ENCODE data around the gene ABI1.

Gene ABI1

GRCh38 chr10:26776258-26776657 lies 84.5 kb downstream of the ABI1 start:
- Histone ChIP-seq H3K79me2 (ENCODE audit: low read length) (peaks cover 96% of the 10 kb centered on the region), H3K27ac (ENCODE audit: low read length) (no peak overlapping the region), H3K9me2 (replicated peaks; ENCODE audit: insufficient read depth, low read length) (no peaks in the 10 kb centered on the region), H3K36me3 (replicated peaks; ENCODE audit: insufficient read depth, low read length) (no peaks in the 10 kb centered on the region), H3K9ac (ENCODE audit: low read length) (no peak overlapping the region), H3K4me1 (ENCODE audit: low read length) (peaks cover 16% of the 10 kb centered on the region), H3K27me3 (replicated peaks; ENCODE audit: insufficient read depth, low read length) (no peaks in the 10 kb centered on the region), H3K9me3 (replicated peaks; ENCODE audit: insufficient read depth, low read length) (no peaks in the 10 kb centered on the region), H3F3A (ENCODE audit: insufficient read depth, low read length) (no peaks in the 10 kb centered on the region), H3K4me2 (ENCODE audit: low read depth, low read length) (no peak overlapping the region), H3K4me3 (ENCODE audit: low read length) (no peak overlapping the region), H4K20me1 (ENCODE audit: insufficient read depth, low read length) (peaks cover 14% of the 10 kb centered on the region; the same call in 1 of the 2 replicates), H2AFZ (ENCODE audit: low read length) (no peak overlapping the region)
- DNase-seq, result no peak
- no peak for TF ChIP-seq EZH2 (optimal IDR thresholded peaks at IDR 0.05; ENCODE audit: low read depth, low read length)

DNA sequence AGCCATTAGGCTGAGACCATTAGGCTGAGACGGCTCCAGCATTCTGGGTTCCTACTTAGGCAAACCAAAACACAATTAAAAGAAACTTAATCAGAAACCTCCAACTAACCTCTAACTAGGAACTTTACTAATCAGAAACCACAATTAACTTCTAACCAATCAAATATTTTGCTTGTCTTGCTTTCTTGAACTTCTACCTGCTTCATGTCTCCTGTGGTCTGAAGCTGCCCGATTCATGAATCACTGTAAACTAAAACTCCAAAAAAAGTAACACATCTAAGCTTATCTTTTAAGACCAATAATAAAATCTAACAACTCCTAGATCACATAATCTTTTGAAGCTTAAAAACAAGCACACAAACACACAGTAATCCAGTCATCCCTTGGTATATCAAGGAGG lies 87.1 kb downstream of the ABI1 start:
- Histone ChIP-seq H3K79me2 (ENCODE audit: low read length) (peaks cover 96% of the 10 kb centered on the region), H3K27me3 (replicated peaks; ENCODE audit: insufficient read depth, low read length) (no peaks in the 10 kb centered on the region), H3K9ac (ENCODE audit: low read length) (no peak overlapping the region)

DNA sequence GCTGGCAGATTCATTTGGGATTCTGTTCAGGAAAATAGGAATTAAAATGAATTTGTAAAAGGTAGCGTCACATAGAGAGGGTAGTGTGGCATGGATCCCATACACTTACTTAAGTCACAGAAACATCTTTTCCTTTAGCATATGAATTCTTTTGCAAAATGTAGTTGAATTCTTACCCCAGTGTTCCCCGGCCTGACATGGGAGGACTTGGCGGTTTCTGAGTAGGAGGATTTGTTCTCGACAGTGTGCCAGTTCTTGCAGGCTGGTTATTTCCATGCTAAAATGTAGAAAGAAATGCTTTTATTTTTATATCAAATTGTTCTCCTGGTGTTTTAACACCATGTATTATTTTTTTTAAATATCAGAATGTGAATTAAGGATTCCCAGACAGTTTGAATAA lies 90.7 kb downstream of the ABI1 start:
- no peak overlapping the region for H3K9ac ChIP-seq (ENCODE audit: low read length)
- no peak overlapping the region for H3K27ac ChIP-seq (ENCODE audit: low read length)
- H3K4me2 ChIP-seq (ENCODE audit: low read depth, low read length), result no peak overlapping the region
- no peaks in the 10 kb centered on the region for H3K27me3 ChIP-seq (replicated peaks; ENCODE audit: insufficient read depth, low read length)
- H3F3A ChIP-seq (ENCODE audit: insufficient read depth, low read length), result no peaks in the 10 kb centered on the region
- H3K79me2 ChIP-seq (ENCODE audit: low read length), result peaks cover 77% of the 10 kb centered on the region
- 0 out of 2 replicates have a peak, but pooled peaks cover 4% of the 10 kb centered on the region for H3K36me3 ChIP-seq (replicated peaks; ENCODE audit: insufficient read depth, low read length)
- TF ChIP-seq EZH2phosphoT487 (IDR thresholded peaks at IDR 0.05; ENCODE audit: low read length) (no peak), CTCF (IDR thresholded peaks at IDR 0.05; ENCODE audit: low read length) (no peak), EZH2 (optimal IDR thresholded peaks at IDR 0.05; ENCODE audit: low read depth, low read length) (no peak)
- no peak overlapping the region for H2AFZ ChIP-seq (ENCODE audit: low read length)
- H3K4me1 ChIP-seq (ENCODE audit: low read length), result no peaks in the 10 kb centered on the region
- no peak for DNase-seq
- no peaks in the 10 kb centered on the region for H4K20me1 ChIP-seq (ENCODE audit: insufficient read depth, low read length)
- no peak overlapping the region for H3K4me3 ChIP-seq (ENCODE audit: low read length)
- no peaks in the 10 kb centered on the region for H3K9me2 ChIP-seq (replicated peaks; ENCODE audit: insufficient read depth, low read length)
- no peaks in the 10 kb centered on the region for H3K9me3 ChIP-seq (replicated peaks; ENCODE audit: insufficient read depth, low read length)

More for the DNA sequence above, 87.1 kb downstream of the ABI1 start:
- no peak overlapping the region for H3K4me2 ChIP-seq (ENCODE audit: low read depth, low read length)
- H2AFZ ChIP-seq (ENCODE audit: low read length), result no peak overlapping the region
- no peak overlapping the region for H3K4me3 ChIP-seq (ENCODE audit: low read length)
- no peaks in the 10 kb centered on the region for H3K9me3 ChIP-seq (replicated peaks; ENCODE audit: insufficient read depth, low read length)
- no peaks in the 10 kb centered on the region for H3K4me1 ChIP-seq (ENCODE audit: low read length)
- no peak for TF ChIP-seq EZH2phosphoT487 (IDR thresholded peaks at IDR 0.05; ENCODE audit: low read length)
- H3F3A ChIP-seq (ENCODE audit: insufficient read depth, low read length), result no peaks in the 10 kb centered on the region
- H3K27ac ChIP-seq (ENCODE audit: low read length), result no peak overlapping the region
- no peak for DNase-seq
- no peaks in the 10 kb centered on the region for H4K20me1 ChIP-seq (ENCODE audit: insufficient read depth, low read length)
- H3K9me2 ChIP-seq (replicated peaks; ENCODE audit: insufficient read depth, low read length), result no peaks in the 10 kb centered on the region
- H3K36me3 ChIP-seq (replicated peaks; ENCODE audit: insufficient read depth, low read length), result 0 out of 2 replicates have a peak, but pooled peaks cover 1% of the 10 kb centered on the region

DNA sequence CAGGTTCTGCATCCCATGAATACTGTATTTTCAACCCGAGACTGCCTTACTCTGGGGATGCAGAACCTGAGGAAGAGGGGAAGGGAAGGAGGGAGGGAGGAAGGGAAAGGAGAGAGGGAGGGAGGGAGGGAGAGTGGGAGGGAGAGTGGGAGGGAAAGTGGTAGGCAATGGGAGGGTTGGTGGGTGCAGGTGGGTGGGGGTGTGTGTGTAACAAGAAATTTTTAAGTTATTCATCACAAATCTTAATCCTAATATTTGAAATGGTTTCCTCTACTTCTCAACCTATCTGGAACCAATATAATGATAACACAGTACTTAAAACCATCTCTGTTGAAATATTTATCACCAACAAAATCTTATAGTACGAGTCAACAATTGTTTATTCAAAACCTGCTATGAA lies 95.2 kb downstream of the ABI1 start:
- TF ChIP-seq EZH2phosphoT487 (IDR thresholded peaks at IDR 0.05; ENCODE audit: low read length) (no peak), CTCF (IDR thresholded peaks at IDR 0.05; ENCODE audit: low read length) (no peak), EZH2 (optimal IDR thresholded peaks at IDR 0.05; ENCODE audit: low read depth, low read length) (no peak)
- 0 out of 2 replicates have a peak, but pooled peaks cover 4% of the 10 kb centered on the region for H3K36me3 ChIP-seq (replicated peaks; ENCODE audit: insufficient read depth, low read length)
- DNase-seq, result no peak
- no peak overlapping the region for H3K4me3 ChIP-seq (ENCODE audit: low read length)
- H3K9me2 ChIP-seq (replicated peaks; ENCODE audit: insufficient read depth, low read length), result no peaks in the 10 kb centered on the region
- peaks cover 53% of the 10 kb centered on the region for H3K79me2 ChIP-seq (ENCODE audit: low read length)
- no peak overlapping the region for H3K4me2 ChIP-seq (ENCODE audit: low read depth, low read length)
- H3K27ac ChIP-seq (ENCODE audit: low read length), result no peak overlapping the region
- no peak overlapping the region for H3K9ac ChIP-seq (ENCODE audit: low read length)
- no peaks in the 10 kb centered on the region for H3K27me3 ChIP-seq (replicated peaks; ENCODE audit: insufficient read depth, low read length)
- no peaks in the 10 kb centered on the region for H3K9me3 ChIP-seq (replicated peaks; ENCODE audit: insufficient read depth, low read length)
- no peaks in the 10 kb centered on the region for H3F3A ChIP-seq (ENCODE audit: insufficient read depth, low read length)
- no peaks in the 10 kb centered on the region for H4K20me1 ChIP-seq (ENCODE audit: insufficient read depth, low read length)
- no peak overlapping the region for H2AFZ ChIP-seq (ENCODE audit: low read length)
- H3K4me1 ChIP-seq (ENCODE audit: low read length), result no peaks in the 10 kb centered on the region
